HG03095 (cell line): Measurements from ENCODE around the gene FFAR2.
"Not testable (repeated sequence)": the region's sequence is repeated elsewhere in the genome, so short reads cannot be mapped to it uniquely, and the experiment has no call there.

Experiments
- ATAC-seq: cut with Tn5 transposase; IDR thresholded peaks from one replicate; pipeline ENCODE4 v1.9.1; 2021; ENCODE audit warnings: moderate library complexity; ENCODE audit not compliant: unreplicated experiment

FFAR2 gene

DNA sequence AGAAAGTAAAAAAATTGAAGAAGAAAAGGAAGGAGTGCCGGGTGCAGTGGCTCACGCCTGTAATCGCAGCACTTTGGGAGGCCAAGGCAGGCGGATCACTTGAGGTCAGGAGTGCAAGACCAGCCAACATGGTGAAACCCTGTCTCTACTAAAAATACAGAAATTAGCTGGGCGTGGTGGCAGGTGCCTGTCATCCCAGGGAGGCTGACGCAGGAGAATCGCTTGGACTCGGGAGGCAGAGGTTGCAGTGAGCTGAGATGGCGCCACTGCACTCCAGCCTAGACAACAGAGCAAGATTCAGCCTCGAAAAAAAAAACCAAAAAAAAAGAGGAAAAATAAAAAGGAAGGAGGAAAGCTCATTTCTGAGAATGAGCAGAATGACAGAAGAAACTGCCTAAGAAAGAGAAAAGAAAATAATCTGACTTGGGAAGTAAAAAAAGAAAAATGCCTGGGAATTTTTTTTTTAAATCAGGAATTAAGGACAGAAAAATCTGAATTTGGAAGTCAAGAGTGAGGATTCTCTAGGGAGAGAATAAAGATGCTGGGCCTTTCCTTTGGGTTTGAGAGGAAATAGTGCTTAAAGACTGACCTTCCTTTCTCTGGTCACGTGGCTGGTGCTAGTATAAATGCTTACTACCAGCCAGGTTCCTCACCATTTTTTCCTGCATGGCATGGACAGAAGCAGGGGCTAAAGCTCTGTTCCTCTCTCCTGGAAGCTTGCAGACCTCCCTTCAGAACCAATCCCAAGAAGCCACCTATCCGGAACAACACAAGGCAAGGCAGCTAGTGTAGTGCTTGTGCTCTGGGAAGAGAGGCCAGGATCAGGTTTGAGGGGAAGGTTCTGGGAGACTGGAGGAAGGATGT lies at the start of gene FFAR2:
TSS of gene FFAR2 (plus strand) at position 652 of the 864 bp plus-strand sequence. CDS start 1,458 bp downstream, outside the sequence.
- ATAC-seq: no peak

DNA sequence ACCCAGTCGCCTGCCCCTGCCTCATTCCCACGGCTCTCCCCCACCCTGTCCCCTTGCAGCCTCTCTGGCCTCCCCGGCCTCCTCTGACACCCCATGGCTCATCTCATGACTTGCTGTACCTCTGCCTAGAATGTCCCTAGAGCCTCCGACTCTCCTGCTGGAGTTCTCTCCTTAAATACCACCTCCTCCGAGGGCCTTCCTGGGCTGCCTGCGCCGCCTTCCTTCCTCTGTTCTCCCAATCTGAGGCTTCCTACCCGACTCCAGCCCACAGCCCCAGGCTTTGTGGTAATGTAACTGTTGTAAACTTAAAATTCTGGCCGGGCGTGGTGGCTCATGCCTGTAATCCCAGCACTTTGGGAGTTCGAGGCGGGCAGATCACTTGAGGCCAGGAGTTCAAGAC lies 49.5 kb upstream of the FFAR2 start:
- ATAC-seq: no peak

DNA sequence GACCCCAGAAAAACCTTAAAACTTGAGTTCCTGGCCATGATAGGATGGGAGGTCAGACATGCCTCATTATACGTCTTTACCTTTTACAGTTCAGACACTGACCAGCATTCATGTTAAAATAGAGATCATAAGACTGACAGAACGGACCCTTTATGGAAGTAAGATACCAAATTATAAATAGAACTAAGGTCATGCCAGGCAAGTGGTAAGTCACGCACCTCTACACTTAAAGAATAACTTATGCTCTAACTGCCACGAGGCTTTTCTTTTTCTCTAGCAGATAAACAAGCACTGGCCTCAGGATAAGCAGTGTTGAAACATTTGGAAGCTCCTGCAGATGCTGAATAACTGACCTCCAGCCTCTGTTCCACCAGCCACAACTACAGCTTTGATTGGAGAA lies 48.8 kb upstream of the FFAR2 start:
- ATAC-seq: no peak

DNA sequence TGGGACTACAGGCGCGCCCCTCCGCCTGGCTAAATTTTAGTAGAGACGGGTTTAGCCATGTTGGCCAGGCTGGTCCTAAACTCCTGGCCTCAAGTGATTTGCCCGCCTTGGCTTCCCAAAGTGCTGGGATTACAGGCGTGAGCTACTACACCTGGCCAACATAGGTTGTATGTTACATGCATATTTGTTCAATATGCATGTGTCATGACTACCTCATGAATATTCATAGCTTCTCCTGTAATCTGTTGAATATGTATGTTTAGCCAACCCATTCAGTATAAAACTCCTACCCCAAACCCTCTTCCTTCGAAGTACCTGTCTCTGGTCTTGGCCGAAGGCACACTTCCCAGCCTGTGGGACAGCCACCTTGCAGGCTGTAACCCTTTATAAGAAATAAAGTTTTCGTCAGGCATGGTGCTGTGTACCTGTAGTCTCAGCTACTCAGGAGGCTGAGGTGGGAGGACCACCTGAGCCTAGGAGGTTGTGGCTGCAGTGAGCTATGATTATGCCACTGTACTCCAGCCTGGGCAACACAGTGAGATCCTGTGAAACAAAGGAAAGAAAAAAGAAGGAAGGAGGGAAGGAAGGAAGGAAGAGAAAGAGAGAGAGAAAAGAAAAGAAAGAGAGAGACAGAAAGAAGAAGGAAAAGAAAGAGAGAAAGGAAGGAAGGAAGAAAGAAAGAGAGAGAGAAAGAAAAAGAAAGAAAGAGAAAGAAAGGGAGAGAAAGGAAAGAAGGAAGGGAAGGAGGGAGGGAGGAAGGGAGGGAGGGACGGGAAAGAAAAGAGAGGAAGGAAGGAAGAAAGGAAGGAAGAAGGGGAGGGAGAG lies 47.9 kb upstream of the FFAR2 start:
- no peak for ATAC-seq

DNA sequence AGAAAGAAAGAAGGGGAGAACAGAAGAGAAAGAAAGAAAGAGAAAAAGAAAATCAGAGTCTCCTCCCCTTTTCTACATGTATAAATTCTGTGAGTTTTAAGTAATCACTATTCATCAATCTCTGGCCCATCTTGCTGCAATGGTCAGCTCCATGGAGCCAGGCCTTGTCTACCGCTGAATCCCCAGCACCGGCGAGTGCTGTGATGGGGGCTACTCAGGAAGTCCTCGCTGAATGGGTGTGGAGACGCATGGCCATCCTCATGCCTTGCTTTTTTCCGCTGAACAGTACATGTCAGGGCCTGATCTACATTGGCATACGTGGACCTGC lies 47.3 kb upstream of the FFAR2 start:
- ATAC-seq: no peak

DNA sequence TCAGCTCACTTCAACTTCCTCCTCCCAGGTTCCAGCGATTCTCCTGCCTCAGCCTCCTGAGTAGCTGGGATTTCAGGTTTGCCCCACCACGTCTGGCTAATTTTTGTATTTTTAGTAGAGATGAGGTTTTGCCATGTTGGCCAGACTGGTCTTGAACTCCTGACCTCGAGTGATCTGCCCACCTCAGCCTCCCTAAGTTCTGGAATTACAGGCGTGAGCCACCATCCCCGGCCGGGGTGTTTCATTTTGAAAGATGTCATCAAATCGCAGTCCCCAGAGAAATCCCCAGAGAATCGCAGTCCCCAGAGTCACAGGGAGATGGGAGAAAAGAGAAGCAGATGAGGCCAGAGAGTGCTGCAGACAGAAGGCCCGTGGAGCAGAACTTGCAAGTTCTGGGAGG lies 46.6 kb upstream of the FFAR2 start:
- ATAC-seq: not testable (repeated sequence)

DNA sequence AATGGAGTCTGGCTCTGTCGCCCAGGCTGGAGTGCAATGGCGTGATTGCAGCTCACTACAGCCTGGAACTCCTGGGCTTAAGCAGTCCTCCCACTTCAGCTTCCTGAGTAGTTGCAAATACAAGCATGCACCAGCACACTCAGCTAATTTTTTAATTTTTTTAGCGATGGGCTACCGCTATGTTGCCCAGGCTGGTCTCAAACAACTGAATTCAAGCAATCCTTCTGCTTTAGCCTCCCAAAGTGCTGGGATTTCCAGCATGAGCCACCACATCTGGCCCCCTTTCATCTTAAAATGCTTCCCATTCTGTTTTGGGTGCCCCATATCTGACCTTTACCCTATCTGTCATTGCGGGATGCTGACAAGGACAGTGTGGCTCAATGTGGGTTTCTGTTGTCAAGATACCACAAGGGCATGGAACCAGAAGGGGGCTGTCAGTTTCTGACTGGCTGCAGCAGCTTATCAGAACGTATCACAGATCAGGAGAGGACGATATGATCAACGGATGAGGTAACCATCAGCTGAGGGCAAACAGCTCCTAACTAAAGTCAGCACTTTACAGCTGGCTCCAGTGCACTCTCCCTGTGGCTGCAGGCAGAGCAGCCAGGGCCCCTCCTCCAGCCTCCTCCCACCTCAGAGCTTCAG lies 44.8 kb upstream of the FFAR2 start:
- no peak for ATAC-seq

DNA sequence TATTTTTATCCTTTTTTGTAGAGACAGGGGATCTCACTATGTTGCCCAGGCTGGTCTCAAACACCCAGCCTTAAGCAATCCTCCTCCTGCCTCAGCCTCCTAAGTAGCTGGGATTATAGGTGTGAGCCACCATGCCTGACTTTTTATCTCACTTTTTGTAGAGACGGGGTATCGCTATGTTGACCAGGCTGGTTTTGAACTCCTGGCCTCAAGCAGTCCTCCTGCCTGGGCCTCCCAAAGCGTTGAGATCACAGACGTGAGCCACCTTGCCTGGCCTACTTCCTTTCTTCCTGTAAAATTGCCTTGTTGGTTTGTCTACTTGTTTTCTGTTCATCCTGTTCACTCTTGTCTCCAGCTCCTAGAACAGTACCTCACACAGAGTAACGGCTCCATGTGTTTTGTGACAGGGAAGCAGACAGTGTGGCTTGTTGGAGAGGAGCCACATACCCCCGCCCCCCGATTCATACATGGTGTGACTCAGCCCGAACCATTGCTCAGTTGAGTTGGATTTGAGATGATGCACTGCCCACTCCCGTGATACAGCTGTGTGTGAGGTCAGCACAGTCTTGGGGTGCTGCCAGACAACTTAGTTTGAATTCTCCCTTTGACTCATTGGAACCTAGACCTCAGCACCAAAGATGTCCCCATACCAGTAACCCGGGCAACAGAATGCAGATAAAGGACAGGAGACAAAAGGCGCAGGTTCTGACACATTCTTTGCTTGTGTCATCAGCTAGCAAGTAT lies 43.0 kb upstream of the FFAR2 start:
- ATAC-seq: no peak

DNA sequence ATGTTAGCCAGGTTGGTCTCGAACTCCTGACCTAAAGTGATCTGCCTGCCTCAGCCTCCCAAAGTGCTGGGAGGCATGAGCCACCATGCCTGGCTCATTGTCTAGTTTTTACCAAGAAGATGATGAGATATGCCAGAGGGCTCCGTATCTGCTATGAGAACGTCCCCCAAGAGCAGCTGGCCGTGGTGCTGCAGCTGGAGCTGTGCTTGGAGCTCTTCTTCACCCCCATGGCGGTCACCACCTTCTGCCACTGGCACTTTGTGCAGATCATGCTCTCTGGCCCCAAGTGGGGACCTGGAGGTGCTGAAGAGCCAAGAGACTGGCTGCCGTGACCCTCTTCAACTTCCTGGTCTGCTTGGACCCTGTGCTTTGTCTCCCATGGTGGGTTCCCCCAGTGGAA lies 40.4 kb upstream of the FFAR2 start:
- ATAC-seq: no peak

DNA sequence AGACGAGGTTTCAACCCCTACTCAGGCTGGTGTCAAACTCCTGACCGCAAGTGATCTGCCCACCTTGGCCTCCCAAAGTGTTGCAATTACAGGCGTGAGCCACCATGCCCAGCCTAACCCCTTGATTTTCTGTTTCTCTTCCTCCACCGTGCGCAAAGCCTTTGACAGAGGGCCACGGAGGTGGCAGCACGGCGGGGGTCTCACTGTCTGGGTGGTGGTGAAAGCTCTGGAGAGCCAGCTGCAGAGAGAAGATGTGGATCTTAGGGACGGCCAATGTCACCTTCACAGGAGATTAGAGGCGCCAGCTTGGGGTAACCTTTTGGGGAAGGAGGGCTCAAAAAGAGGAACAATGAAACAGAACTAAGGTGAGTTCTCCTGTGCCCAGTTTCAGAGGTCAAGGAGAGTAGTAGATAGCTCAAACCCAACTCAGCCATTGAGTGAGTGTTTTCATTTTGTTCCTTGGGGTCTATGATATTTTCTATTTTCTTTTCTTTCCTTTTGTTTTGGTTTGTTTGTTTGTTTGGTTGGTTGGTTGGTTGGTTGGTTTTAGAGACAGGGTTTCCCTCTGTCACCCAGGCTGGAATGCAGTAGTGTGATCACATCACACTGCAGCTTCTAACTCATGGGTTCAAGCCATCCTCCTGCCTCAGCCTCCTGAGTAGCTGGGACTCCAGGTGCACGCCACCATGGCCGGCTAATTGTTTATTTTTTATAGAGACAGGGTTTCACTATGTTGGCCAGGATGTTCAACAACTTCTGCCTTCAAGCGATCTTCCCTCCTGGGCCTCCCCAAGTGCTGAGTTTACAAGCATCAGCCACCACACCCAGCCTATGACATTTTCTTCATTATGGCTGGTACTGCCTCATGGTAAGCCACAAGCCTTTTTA lies 39.5 kb upstream of the FFAR2 start:
- ATAC-seq: no peak

DNA sequence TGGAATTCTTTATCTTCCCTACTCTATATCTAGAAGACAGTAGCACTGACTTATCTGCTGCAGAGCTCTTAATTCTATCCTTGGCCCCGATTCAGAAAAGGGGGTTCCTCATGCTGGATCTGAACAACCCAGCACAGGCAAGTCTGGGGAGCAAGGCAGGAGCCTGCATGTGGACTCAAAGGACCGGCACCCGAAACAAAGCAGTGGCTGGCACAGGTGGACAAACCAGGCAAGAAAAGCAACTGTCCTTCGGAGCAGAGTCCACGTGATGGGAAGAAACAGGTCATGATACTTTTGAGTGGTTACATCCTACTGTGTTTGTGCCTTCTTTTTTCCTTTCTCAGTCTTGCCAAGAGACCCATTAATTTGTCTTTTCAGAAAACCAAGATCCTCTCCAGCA lies 38.9 kb upstream of the FFAR2 start:
- no peak for ATAC-seq

DNA sequence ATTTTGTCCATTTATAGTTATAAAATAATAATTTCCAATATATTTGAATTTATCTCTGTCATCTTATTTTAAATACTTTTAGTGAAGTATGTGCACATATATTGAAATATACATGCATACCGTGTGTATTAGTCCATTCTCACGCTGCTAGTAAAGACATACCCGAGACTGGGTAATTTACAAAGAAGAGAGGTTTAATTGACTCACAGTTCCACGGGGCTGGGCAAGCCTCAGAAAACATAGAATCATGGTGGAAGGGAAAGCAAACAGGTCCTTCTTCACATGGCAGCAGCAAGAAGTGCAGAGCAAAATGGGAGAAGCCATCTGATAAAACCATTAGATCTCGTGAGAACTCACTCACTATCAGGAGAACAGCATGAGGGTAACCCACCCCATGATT lies 37.6 kb upstream of the FFAR2 start:
- no peak for ATAC-seq

DNA sequence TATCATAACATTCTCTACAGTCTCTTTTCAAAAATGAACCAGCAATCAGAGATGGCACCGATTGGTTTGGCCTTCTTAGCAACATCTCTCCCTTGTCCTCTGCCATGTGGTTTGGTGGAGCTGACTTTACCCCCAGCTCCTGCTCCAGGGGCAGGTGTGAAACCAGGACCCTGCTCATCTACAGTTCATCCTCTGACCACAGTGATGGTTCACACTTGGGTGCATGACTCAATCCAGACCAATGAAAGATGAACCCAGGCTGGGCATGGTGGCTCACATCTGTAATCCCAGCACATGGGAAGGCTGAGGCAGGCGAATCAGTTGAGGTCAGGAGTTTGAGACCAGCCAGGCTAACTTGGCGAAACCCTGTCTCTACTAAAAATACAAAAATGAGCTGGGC lies 33.6 kb upstream of the FFAR2 start:
- ATAC-seq: no peak

DNA sequence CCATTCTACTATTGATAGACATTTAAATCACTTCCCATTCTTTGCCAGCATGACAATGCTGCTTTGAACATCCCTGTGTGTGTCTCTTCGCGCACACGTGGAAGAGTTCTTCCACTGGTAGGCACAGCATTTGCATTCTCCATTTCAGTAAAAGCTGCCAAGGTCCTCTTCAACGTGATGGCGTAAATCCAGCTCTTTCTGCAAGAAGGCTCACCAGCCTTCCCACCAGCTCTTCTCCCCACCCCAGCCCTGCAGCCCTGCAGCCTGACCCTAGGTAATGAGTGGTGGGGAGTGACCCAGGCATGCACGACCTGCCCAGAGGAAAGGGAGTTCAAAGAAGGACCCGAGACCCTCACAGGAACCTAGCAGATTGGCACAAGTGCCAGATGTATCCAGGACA lies 31.7 kb upstream of the FFAR2 start:
- no peak for ATAC-seq

DNA sequence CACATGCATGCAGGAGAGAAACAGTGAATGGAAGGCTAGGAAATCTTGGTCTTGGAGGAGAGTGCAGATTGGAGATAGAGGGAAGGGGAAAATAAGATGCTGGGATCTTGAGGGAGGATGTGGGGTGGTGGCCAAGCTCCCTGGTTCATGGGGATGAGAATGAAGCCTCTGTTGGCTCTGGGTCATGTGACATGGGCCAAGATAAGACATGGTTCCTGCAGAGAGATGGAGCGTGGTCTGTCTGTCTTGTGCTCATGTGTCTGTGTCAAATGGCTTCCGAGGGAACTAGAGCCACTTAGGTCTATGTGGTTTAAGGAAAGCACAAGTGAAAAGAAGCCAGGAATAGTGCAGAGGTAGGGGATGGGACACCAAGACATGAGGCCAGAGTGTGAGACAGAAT lies 30.8 kb upstream of the FFAR2 start:
- no peak for ATAC-seq

DNA sequence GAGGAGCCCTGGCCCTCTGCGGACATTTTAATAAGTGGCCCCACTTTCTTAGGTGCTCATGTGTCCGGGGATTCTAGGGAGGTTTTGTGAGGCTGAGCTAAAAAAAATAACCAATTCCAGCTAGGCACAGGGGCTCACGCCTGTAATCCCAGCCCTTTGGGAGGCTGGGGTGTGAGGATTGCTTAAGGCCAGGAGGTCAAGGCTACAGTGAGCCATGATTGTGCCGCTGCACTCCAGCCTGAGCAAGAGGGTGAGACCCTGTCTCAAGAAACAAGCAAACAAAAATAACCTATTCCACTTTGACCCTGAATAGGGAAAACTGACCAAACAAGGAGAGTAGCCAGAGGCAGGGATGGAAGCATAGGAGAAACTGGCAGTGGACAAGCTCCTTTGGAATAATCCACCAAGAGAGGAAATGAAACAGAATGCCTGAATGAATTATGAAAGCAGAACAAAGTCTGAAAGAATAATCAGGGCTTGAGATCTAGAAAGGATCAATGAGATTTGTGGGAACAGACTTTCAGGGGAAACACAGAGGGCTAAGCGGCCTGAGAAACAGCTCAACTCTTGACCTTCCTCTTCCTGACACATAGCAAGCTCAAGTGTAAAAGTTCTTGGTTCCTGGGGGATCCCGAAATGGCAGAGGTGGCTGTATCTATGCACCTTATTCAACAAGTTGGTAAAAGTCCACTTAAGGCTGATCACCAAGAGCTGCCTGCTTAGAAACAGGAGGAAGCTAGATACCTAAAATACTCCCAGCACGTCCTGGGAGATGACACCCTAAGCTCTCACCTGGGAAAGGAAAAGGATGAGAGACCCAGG lies 30.1 kb upstream of the FFAR2 start:
- ATAC-seq: no peak

DNA sequence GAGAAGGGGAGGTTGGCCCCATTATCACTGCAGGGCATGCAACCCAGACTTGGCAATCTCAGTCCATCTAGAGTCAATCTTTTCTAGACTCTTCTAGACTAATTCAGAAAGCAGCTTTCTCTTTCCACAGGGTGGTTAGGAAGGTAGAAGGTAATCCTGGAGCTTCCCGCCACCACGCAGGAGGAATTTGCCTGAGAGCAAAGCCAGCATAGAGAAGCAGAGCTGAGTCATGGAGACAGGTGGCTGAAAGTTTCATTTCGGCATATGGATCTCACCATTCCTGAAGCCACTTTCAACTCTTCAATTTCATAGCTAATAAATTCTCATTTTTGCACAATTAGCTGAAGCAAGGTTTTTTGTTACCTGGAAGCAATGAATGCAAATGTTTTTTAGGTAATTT lies 29.0 kb upstream of the FFAR2 start:
- ATAC-seq: no peak

DNA sequence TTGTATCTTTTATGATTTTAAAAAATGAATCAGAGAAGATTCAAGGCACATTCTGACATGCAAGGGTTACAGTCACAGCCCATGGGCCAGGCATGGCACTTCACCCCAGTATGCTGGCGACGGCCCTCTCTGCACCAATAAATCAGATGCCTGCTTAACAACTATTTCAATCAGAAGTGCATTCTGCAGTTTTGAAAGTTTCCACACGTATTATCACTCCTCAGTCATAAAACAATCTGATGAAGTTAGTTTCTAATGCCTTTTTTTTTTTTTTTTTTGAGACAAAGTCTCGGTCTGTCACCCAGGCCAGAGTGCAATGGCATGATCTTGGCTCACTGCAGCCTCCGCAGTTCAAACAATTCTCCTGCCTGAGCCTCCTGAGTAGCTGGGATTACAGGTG lies 28.3 kb upstream of the FFAR2 start:
- ATAC-seq: no peak

DNA sequence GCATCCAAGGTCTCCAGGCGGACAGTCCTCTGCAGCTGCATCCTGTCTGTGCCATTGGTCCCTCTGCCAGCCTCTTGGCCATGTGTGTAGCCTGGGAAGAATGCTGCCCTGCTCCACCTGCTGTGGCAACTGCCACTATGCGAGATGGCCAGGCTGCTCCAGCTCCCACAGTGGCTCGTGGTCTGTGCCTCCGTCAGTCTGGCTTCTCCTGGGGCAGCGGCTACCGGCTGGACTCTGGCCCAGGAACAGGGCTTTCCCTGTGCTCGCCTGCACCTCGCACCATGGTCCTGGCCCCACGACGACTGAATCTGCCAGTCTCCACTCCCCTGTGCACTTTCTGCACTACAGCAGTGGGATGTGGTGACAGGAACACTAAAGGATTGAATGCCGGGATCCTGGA lies 26.7 kb upstream of the FFAR2 start:
- ATAC-seq: no peak
